ENCODE data around the gene IL32. TPM values are rescaled to one million over a fixed set of nuclear protein-coding genes. Genes with fewer than 3 reads are reported as not detected.

Gene IL32
- total RNA-seq, 1 experiment from 2014 or later, result 4.7 TPM

DNA sequence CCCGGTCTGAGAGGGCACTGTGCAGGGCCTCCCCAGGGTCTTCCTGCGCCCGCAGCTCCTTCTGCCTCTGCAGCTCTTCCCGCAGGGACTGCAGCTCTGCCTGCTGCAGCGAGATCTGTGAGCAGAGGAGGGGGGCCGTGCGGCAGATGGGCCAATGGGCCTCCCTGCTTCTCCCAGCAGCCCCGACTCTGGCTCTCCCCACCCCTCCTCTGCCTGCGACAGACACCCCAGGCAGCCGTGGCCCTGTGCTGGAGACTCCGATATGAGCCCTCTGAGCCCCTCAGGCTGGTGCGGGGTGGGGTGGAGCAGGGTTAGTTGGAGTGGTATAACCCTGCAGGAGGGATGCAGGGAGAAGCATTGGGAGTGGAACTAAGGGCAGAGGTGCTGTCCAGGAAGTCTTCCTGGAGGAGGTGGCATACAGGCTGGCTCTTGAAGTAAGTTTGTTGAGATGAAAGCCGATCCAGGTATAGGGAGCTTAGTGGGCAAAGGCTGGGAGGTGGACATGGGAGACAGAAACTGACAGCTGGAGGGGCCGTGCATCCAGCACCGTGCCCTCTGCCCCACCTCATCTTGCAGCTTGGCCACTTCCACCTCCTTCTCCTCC is 36.6 kb upstream of the IL32 start:
- TF ChIP-seq TEAD4 (CRISPR knock-in tag; IDR thresholded peaks at IDR 0.05) (no peak), CREM (CRISPR knock-in tag; IDR thresholded peaks at IDR 0.05) (peak; percentile 37; the same call in 1 of the 2 replicates)
- Mint-ChIP-seq H3K4me1 (peaks cover 25% of the 10 kb centered on the region), H3K27me3 (ENCODE audit: low read depth) (no peaks in the 10 kb centered on the region), H3K9me3 (no peaks in the 10 kb centered on the region), H3K36me3 (peaks cover 23% of the 10 kb centered on the region), H3K27ac (0 out of 2 replicates have a peak overlapping the region, but pooled peaks have one; percentile 36), H3K4me3 (no peak overlapping the region)
- POLR2A ChIA-PET, result interaction anchor here (1.1 to 17.1 kb wide), 13 partner anchors 8 to 129 kb away, joined by 3 to 502 read pairs (median 5); partner anchors contain the start of genes BICDL2, CLDN6, CLDN9 and TNFRSF12A
- DNase-seq (ENCODE audit: low spot score) (no peak), ATAC-seq (no peak)
- CTCF ChIA-PET, result interaction anchor here (0.6 to 9.8 kb wide), 46 partner anchors 8 to 1246 kb away, joined by 3 to 355 read pairs (median 8); partner anchors contain the start of genes BICDL2, CLDN6, CLDN9 and FLYWCH2

DNA sequence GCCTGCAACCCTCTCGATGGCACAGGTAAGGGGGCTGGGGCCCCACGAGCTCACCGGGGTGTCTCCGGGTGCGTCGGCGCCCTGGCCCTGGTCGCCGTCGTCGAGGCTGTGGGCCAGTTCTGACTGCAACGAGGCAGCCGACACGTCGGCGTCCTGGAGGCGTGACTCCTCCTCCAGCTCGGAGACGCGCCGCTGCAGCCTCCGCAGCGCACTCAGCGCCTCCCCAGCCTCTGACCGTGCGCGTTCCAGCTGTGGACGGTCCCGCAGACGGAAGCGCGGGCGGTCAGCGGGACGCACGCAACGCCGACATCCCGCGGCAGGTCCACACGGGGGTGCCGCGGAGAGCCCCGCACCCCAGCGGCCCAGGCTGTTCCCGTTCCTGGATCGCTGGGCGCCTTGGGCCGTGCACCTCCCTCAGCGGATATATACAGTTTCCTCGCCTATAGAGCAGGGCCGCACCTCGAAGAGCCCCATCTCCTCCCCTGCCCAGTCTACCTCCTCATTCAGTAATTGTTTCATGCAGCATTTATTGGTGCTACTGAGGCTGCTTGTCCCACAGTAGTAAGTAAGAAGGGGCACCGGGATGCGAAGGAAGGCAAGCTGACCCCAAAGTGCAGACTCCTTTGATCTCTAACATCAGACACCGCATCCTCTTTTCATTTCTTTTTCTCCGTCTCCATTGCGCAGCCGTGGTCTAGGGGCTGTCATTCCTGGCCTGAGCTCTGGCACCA is 35.8 kb upstream of the IL32 start:
- H3K27ac Mint-ChIP-seq, result no peak overlapping the region
- DNase-seq (ENCODE audit: low spot score), result no peak
- POLR2A ChIA-PET, result interaction anchor here (6.0 to 17.1 kb wide), 2 partner anchors 11 to 23 kb away, joined by 87 to 502 read pairs; partner anchors contain the start of genes CLDN6, CLDN9 and TNFRSF12A
- TF ChIP-seq, protein P1, sequence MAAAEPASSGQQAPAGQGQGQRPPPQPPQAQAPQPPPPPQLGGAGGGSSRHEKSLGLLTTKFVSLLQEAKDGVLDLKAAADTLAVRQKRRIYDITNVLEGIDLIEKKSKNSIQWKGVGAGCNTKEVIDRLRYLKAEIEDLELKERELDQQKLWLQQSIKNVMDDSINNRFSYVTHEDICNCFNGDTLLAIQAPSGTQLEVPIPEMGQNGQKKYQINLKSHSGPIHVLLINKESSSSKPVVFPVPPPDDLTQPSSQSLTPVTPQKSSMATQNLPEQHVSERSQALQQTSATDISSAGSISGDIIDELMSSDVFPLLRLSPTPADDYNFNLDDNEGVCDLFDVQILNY (CRISPR knock-in tag; IDR thresholded peaks at IDR 0.05), result no peak
- no peak for TF ChIP-seq SMAD4 (CRISPR knock-in tag; IDR thresholded peaks at IDR 0.05)
- TF ChIP-seq NFE2L1 (CRISPR knock-in tag; IDR thresholded peaks at IDR 0.05), result no peak
- TF ChIP-seq KAT7 (CRISPR knock-in tag; IDR thresholded peaks at IDR 0.05; ENCODE audit: borderline replicate concordance), result no peak
- TF ChIP-seq, protein P2, sequence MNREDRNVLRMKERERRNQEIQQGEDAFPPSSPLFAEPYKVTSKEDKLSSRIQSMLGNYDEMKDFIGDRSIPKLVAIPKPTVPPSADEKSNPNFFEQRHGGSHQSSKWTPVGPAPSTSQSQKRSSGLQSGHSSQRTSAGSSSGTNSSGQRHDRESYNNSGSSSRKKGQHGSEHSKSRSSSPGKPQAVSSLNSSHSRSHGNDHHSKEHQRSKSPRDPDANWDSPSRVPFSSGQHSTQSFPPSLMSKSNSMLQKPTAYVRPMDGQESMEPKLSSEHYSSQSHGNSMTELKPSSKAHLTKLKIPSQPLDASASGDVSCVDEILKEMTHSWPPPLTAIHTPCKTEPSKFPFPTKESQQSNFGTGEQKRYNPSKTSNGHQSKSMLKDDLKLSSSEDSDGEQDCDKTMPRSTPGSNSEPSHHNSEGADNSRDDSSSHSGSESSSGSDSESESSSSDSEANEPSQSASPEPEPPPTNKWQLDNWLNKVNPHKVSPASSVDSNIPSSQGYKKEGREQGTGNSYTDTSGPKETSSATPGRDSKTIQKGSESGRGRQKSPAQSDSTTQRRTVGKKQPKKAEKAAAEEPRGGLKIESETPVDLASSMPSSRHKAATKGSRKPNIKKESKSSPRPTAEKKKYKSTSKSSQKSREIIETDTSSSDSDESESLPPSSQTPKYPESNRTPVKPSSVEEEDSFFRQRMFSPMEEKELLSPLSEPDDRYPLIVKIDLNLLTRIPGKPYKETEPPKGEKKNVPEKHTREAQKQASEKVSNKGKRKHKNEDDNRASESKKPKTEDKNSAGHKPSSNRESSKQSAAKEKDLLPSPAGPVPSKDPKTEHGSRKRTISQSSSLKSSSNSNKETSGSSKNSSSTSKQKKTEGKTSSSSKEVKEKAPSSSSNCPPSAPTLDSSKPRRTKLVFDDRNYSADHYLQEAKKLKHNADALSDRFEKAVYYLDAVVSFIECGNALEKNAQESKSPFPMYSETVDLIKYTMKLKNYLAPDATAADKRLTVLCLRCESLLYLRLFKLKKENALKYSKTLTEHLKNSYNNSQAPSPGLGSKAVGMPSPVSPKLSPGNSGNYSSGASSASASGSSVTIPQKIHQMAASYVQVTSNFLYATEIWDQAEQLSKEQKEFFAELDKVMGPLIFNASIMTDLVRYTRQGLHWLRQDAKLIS (CRISPR knock-in tag; IDR thresholded peaks at IDR 0.05; ENCODE audit: borderline replicate concordance), result no peak
- TF ChIP-seq ZNF138 (CRISPR knock-in tag; conservative IDR thresholded peaks at IDR 0.05), result no peak
- TF ChIP-seq, protein P3, sequence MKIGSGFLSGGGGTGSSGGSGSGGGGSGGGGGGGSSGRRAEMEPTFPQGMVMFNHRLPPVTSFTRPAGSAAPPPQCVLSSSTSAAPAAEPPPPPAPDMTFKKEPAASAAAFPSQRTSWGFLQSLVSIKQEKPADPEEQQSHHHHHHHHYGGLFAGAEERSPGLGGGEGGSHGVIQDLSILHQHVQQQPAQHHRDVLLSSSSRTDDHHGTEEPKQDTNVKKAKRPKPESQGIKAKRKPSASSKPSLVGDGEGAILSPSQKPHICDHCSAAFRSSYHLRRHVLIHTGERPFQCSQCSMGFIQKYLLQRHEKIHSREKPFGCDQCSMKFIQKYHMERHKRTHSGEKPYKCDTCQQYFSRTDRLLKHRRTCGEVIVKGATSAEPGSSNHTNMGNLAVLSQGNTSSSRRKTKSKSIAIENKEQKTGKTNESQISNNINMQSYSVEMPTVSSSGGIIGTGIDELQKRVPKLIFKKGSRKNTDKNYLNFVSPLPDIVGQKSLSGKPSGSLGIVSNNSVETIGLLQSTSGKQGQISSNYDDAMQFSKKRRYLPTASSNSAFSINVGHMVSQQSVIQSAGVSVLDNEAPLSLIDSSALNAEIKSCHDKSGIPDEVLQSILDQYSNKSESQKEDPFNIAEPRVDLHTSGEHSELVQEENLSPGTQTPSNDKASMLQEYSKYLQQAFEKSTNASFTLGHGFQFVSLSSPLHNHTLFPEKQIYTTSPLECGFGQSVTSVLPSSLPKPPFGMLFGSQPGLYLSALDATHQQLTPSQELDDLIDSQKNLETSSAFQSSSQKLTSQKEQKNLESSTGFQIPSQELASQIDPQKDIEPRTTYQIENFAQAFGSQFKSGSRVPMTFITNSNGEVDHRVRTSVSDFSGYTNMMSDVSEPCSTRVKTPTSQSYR (CRISPR knock-in tag; IDR thresholded peaks at IDR 0.05), result no peak
- TF ChIP-seq, protein P4, sequence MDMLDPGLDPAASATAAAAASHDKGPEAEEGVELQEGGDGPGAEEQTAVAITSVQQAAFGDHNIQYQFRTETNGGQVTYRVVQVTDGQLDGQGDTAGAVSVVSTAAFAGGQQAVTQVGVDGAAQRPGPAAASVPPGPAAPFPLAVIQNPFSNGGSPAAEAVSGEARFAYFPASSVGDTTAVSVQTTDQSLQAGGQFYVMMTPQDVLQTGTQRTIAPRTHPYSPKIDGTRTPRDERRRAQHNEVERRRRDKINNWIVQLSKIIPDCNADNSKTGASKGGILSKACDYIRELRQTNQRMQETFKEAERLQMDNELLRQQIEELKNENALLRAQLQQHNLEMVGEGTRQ (CRISPR knock-in tag; IDR thresholded peaks at IDR 0.05), result no peak
- no peak for TF ChIP-seq GTF2I (CRISPR knock-in tag; conservative IDR thresholded peaks at IDR 0.05)
- no peak for TF ChIP-seq TP53 (CRISPR knock-in tag; IDR thresholded peaks at IDR 0.05)
- no peak for TF ChIP-seq NR2C2 (CRISPR knock-in tag; IDR thresholded peaks at IDR 0.05)
- TF ChIP-seq, protein P5, sequence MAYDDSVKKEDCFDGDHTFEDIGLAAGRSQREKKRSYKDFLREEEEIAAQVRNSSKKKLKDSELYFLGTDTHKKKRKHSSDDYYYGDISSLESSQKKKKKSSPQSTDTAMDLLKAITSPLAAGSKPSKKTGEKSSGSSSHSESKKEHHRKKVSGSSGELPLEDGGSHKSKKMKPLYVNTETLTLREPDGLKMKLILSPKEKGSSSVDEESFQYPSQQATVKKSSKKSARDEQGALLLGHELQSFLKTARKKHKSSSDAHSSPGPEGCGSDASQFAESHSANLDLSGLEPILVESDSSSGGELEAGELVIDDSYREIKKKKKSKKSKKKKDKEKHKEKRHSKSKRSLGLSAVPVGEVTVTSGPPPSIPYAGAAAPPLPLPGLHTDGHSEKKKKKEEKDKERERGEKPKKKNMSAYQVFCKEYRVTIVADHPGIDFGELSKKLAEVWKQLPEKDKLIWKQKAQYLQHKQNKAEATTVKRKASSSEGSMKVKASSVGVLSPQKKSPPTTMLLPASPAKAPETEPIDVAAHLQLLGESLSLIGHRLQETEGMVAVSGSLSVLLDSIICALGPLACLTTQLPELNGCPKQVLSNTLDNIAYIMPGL (CRISPR knock-in tag; IDR thresholded peaks at IDR 0.05), result no peak
- TF ChIP-seq, protein P6, sequence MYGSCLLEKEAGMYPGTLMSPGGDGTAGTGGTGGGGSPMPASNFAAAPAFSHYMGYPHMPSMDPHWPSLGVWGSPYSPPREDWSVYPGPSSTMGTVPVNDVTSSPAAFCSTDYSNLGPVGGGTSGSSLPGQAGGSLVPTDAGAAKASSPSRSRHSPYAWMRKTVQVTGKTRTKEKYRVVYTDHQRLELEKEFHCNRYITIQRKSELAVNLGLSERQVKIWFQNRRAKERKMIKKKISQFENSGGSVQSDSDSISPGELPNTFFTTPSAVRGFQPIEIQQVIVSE (CRISPR knock-in tag; IDR thresholded peaks at IDR 0.05; ENCODE audit: borderline replicate concordance), result no peak
- TF ChIP-seq ZBTB21 (CRISPR knock-in tag; IDR thresholded peaks at IDR 0.05; ENCODE audit: borderline replicate concordance), result no peak

More for the DNA sequence above, 35.8 kb upstream of the IL32 start:
- H3K9me3 Mint-ChIP-seq, result no peaks in the 10 kb centered on the region
- no peaks in the 10 kb centered on the region for H3K27me3 Mint-ChIP-seq (ENCODE audit: low read depth)
- no peak for ATAC-seq
- CTCF ChIA-PET, result interaction anchor here (1.0 to 9.8 kb wide), 9 partner anchors 9 to 69 kb away, joined by 3 to 355 read pairs (median 86); partner anchors contain the start of genes BICDL2, CLDN6, CLDN9 and HCFC1R1
- no peak overlapping the region for H3K4me3 Mint-ChIP-seq
- H3K4me1 Mint-ChIP-seq, result peaks cover 22% of the 10 kb centered on the region
- peaks cover 20% of the 10 kb centered on the region for H3K36me3 Mint-ChIP-seq

All from WTC11 (cell line).